Testis (tissue), 3 donors: Measurements from ENCODE around the gene DCBLD2. TPM values are rescaled to one million over a fixed set of nuclear protein-coding genes. Genes with fewer than 3 reads are reported as not detected.

Experiments used
- DNase-seq: peaks from one replicate; pipeline ENCODE4 v3.0.0-alpha.2; 2019
- H3K27ac ChIP-seq, 2 donors: fragments of 200-600 bp; sonication (generic); one replicate each; pipeline ENCODE4 v1.5.1; 2019
- H3K27me3 ChIP-seq: fragments of 200-600 bp; sonication (generic); one replicate; pipeline ENCODE4 v1.5.1; 2019
- H3K36me3 ChIP-seq: fragments of 200-600 bp; sonication (generic); one replicate; pipeline ENCODE4 v1.5.1; 2017; ENCODE audit warnings: low read depth; ENCODE audit errors: missing control alignments
- H3K4me1 ChIP-seq: fragments of 200-600 bp; sonication (generic); one replicate; pipeline ENCODE4 v1.5.1; 2019
- H3K4me3 ChIP-seq, 2 donors: fragments of 200-600 bp; sonication (generic); one replicate each; pipeline ENCODE4 v1.5.1; 2017 to 2019
- H3K9me3 ChIP-seq: fragments of 200-600 bp; sonication (generic); one replicate; pipeline ENCODE4 v1.5.1; 2017
- CTCF ChIP-seq, 3 experiments: fragments of 450-650 bp in 2 of 3; fragments of 200-600 bp in 1 of 3; sonication (generic) in 1 of 3; IDR thresholded peaks; one replicate each; pipeline ENCODE4 v1.5.1; 2016 to 2019; ENCODE audit warnings: antibody characterized with exemption in 3 of 3, mild to moderate bottlenecking in 2 of 3, moderate library complexity in 1 of 3
- POLR2A ChIP-seq: fragments of 450-650 bp; IDR thresholded peaks from one replicate; pipeline ENCODE4 v1.6.1; 2017; ENCODE audit warnings: antibody characterized with exemption, mild to moderate bottlenecking, moderate library complexity
- WGBS, 2 donors: methylation state at CpG; one replicate each; pipeline ENCODE4 v1.1.5; 2018; 5-methylcytosine and 5-hydroxymethylcytosine counted together
- intact Hi-C: fragments of 100-400 bp; cut with DNase I; formaldehyde crosslinking; loops from one replicate; pipeline ENCODE4 v1.15.1; 2023; ENCODE audit warnings: low total_unique reads
- polyA plus RNA-seq: library from polyadenylated mRNA; stranded (reverse); fragments of 350-450 nt; fragmentation: Illumina TruSeq; extraction: RNeasy Lipid Tissue Mini Kit (QIAGEN cat#74804); gene quantifications from one replicate; pipeline ENCODE4 v1.2.3, GENCODE V29; 2014; ENCODE audit warnings: low read depth, low replicate concordance; ENCODE audit not compliant: insufficient read depth
- total RNA-seq, 2 donors: library from RNA; depleted of rRNA; stranded (reverse); fragments of >200 nt; gene quantifications; one replicate each; pipeline ENCODE4 v1.2.3, GENCODE V29; 2016

The DCBLD2 gene
- total and polyA plus RNA-seq, 3 donors from 2014 or later, result 48.5 to 211 (median 161) TPM

DNA sequence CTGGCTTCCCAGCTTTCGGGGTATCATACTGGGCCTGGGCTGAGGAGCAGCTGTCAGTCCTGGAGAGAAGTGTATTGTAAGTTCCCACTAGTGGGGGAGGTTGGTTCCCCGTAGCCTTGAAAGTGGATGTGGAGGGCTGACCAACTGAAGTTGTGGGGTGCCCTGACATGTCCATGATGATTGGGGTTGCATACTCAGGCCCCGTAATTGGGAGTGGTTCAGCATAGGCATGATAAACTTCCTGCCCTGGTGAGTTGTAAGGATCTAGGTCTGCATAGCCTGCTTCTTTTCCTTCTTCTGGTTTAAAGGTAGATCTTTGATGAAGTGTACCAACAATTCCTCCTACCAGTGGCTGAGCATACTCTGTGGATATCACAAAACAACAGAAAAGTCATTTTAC, 102.0 kb downstream of the DCBLD2 start:
- no peaks in the 10 kb centered on the region for H3K9me3 ChIP-seq
- no peaks in the 10 kb centered on the region for H3K36me3 ChIP-seq
- no peak for DNase-seq
- no peak overlapping the region for H3K27ac ChIP-seq
- no peaks in the 10 kb centered on the region for H3K4me1 ChIP-seq
- intact Hi-C loops, result no loop called here
- no peak for TF ChIP-seq CTCF (IDR thresholded peaks at IDR 0.05)
- no peak for TF ChIP-seq POLR2A
- H3K4me3 ChIP-seq, result no peak overlapping the region
- 72 to 87% methylated on average over 3 of the region's 3 CpGs for WGBS, 2 donors
- no peaks in the 10 kb centered on the region for H3K27me3 ChIP-seq

GRCh38 chr3:98798820-98799219, 102.7 kb downstream of the DCBLD2 start:
- Histone ChIP-seq H3K27ac (no peak overlapping the region), H3K4me1 (no peaks in the 10 kb centered on the region), H3K4me3 (no peak overlapping the region), H3K27me3 (no peaks in the 10 kb centered on the region), H3K9me3 (no peaks in the 10 kb centered on the region), H3K36me3 (no peaks in the 10 kb centered on the region)
- intact Hi-C loops, result no loop called here
- TF ChIP-seq CTCF (IDR thresholded peaks at IDR 0.05), result no peak
- TF ChIP-seq POLR2A, result no peak
- no peak for DNase-seq
- 79 to 88% methylated on average over 4 of the region's 4 CpGs for WGBS, 2 donors

DNA sequence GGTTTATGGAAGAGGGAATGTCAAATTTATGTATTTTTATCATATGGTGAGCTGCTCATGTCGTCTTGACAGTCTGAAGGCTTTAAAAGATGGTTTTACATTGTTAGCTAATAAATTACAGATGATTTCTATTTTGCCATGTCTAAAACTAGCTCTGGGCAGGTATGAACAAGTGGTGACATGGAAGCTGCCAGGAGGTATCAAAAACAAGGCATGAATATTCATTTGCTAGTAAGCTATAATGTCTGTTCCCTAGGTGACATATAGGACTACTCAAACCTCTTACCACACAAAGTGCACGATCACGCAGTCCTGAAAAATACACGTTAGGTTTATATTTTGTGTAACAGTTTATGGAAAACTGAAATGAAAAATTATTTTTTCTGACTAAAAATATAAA, 103.6 kb downstream of the DCBLD2 start:
- H3K4me1 ChIP-seq, result no peaks in the 10 kb centered on the region
- H3K36me3 ChIP-seq, result no peaks in the 10 kb centered on the region
- WGBS, 2 donors, result 89 to 90% methylated on average over 4 of the region's 4 CpGs
- H3K27ac ChIP-seq, result no peak overlapping the region
- DNase-seq, result no peak
- H3K9me3 ChIP-seq, result no peaks in the 10 kb centered on the region
- TF ChIP-seq CTCF (IDR thresholded peaks at IDR 0.05), result no peak
- no peak for TF ChIP-seq POLR2A
- no peak overlapping the region for H3K4me3 ChIP-seq
- H3K27me3 ChIP-seq, result no peaks in the 10 kb centered on the region
- intact Hi-C loops, result no loop called here

DNA sequence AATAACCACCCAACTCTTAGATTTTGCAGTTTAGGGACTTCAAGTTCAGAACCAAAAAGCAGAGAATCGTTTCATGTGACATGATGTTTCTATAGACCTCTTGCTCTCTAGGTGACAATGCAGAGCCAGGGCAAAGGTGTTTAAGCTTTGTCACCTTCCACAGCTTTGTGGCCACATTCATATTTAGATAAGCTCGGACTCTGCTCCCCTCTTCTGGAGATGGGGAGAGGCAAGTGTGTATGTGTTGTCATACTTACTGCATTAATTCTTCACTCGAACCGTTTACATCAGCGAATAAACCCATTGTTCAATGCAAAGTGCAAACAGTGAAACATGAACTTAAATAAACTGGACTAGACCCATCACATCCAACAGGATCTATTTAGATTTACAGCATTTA, 105.2 kb downstream of the DCBLD2 start:
- Histone ChIP-seq H3K4me3 (no peak overlapping the region), H3K27me3 (no peaks in the 10 kb centered on the region), H3K4me1 (no peaks in the 10 kb centered on the region), H3K27ac (no peak overlapping the region), H3K9me3 (no peaks in the 10 kb centered on the region), H3K36me3 (no peaks in the 10 kb centered on the region)
- no peak for DNase-seq
- TF ChIP-seq POLR2A (no peak), CTCF (IDR thresholded peaks at IDR 0.05) (no peak)
- intact Hi-C loops, result no loop called here
- 88 to 90% methylated on average over 5 of the region's 5 CpGs for WGBS, 2 donors

- intact Hi-C loops, result no loop called here
- WGBS, 2 donors, result 72 to 77% methylated on average over 3 of the region's 3 CpGs
Observed at GRCh38 chr3:98793971-98794370, 107.5 kb downstream of the DCBLD2 start.

More at GRCh38 chr3:98793971-98794370, 107.5 kb downstream of the DCBLD2 start:
- H3K27me3 ChIP-seq, result no peaks in the 10 kb centered on the region
- H3K9me3 ChIP-seq, result no peaks in the 10 kb centered on the region
- no peaks in the 10 kb centered on the region for H3K4me1 ChIP-seq
- no peak overlapping the region for H3K27ac ChIP-seq
- H3K36me3 ChIP-seq, result no peaks in the 10 kb centered on the region
- no peak for TF ChIP-seq CTCF (IDR thresholded peaks at IDR 0.05)
- no peak for TF ChIP-seq POLR2A
- H3K4me3 ChIP-seq, result no peak overlapping the region
- no peak for DNase-seq
